DND-41 (cell line): ENCODE measurements around the gene TPM4.
"Not testable (repeated sequence)": the region's sequence is repeated elsewhere in the genome, so short reads cannot be mapped to it uniquely, and the experiment has no call there.

Experiments used
- ATAC-seq: fragments of 200-7000 bp; cut with Tn5 transposase; 3 replicates; pipeline ENCODE4 v1.9.1; 2021; ENCODE audit warnings: low read depth; ENCODE audit not compliant: insufficient read depth
- DNase-seq: peaks from one replicate; pipeline ENCODE4 v3.0.0-alpha.2; 2020
- H2AFZ ChIP-seq: 2 replicates; pipeline ENCODE4 v1.6.0; 2012; ENCODE audit warnings: low read depth, low read length
- H3K27ac ChIP-seq: 2 replicates; pipeline ENCODE4 v1.5.1; 2012; ENCODE audit warnings: low read length, inconsistent platforms
- H3K27me3 ChIP-seq: fragments of 200-600 bp; sonication (generic); 2 replicates; pipeline ENCODE4 v1.6.0; 2012; ENCODE audit warnings: low read length, mild to moderate bottlenecking, inconsistent platforms; ENCODE audit not compliant: insufficient read depth, poor library complexity
- H3K36me3 ChIP-seq: 2 replicates; pipeline ENCODE4 v1.5.1; 2012; ENCODE audit warnings: low read length, inconsistent platforms; ENCODE audit not compliant: insufficient read depth
- H3K4me1 ChIP-seq: 2 replicates; pipeline ENCODE4 v1.5.1; 2012; ENCODE audit warnings: mild to moderate bottlenecking, low read length; ENCODE audit not compliant: insufficient read depth
- H3K4me2 ChIP-seq: 2 replicates; pipeline ENCODE4 v1.6.0; 2012; ENCODE audit warnings: mild to moderate bottlenecking, moderate library complexity, low read length, inconsistent platforms; ENCODE audit not compliant: insufficient read depth
- H3K4me3 ChIP-seq, 2 experiments: fragments of 200-600 bp in 1 of 2; shearing (Covaris generic) in 1 of 2; 2 replicates each; pipeline ENCODE4 v1.5.1; 2012 to 2016; ENCODE audit warnings: inconsistent platforms in 2 of 2, low read length in 2 of 2, mild to moderate bottlenecking in 2 of 2, low read depth in 1 of 2, moderate library complexity in 1 of 2
- H3K79me2 ChIP-seq: 2 replicates; pipeline ENCODE4 v1.6.0; 2012; ENCODE audit warnings: low read length, inconsistent platforms; ENCODE audit not compliant: insufficient read depth
- H3K9ac ChIP-seq: 2 replicates; pipeline ENCODE4 v1.6.0; 2012; ENCODE audit warnings: low read depth, mild to moderate bottlenecking, inconsistent platforms, low read length, moderate library complexity
- H3K9me3 ChIP-seq: 2 replicates; pipeline ENCODE4 v1.5.1; 2012; ENCODE audit warnings: low read length, moderate library complexity, mild to moderate bottlenecking, inconsistent platforms; ENCODE audit not compliant: insufficient read depth, severe bottlenecking
- H4K20me1 ChIP-seq: 2 replicates; pipeline ENCODE4 v1.6.0; 2012; ENCODE audit warnings: low read length; ENCODE audit not compliant: insufficient read depth
- CTCF ChIP-seq: IDR thresholded peaks from 2 replicates; pipeline ENCODE4 v1.5.1; 2012; ENCODE audit warnings: borderline replicate concordance, low read length, moderate library complexity, mild to moderate bottlenecking; ENCODE audit not compliant: poor library complexity, severe bottlenecking; ENCODE audit errors: extremely low read depth
- EZH2 ChIP-seq: IDR thresholded peaks from 3 replicates; pipeline ENCODE4 v1.6.1; 2012; ENCODE audit warnings: borderline replicate concordance, low read depth, mild to moderate bottlenecking, moderate library complexity, low read length, inconsistent platforms; ENCODE audit not compliant: severe bottlenecking

Gene TPM4

GRCh38 chr19:16118489-16119033 is 42.3 kb downstream of the TPM4 start:
- Histone ChIP-seq H3K4me1 (peaks cover 19% of the 10 kb centered on the region), H3K9me3 (no peaks in the 10 kb centered on the region), H3K27me3 (no peaks in the 10 kb centered on the region), H3K9ac (no peak overlapping the region), H3K79me2 (peaks cover 53% of the 10 kb centered on the region), H3K4me3 (no peak overlapping the region), H3K36me3 (peaks cover 83% of the 10 kb centered on the region), H2AFZ (no peak overlapping the region), H3K27ac (no peak overlapping the region), H4K20me1 (peaks cover 55% of the 10 kb centered on the region), H3K4me2 (no peak overlapping the region)
- no peak for ATAC-seq
- TF ChIP-seq EZH2 (no peak), CTCF (no peak)
- DNase-seq: no peak

GRCh38 chr19:16119075-16119857 is 43.0 kb downstream of the TPM4 start:
- DNase-seq, ATAC-seq, H3K4me3 ChIP-seq, H3K9ac ChIP-seq, H3K27me3 ChIP-seq, H3K9me3 ChIP-seq, H3K4me2 ChIP-seq, H2AFZ ChIP-seq, H3K27ac ChIP-seq: not testable (repeated sequence)
- Histone ChIP-seq H3K4me1 (peaks cover 16% of the 10 kb centered on the region), H4K20me1 (peaks cover 52% of the 10 kb centered on the region), H3K36me3 (peaks cover 87% of the 10 kb centered on the region), H3K79me2 (peaks cover 51% of the 10 kb centered on the region)

- no peak for DNase-seq
- no peak overlapping the region for H3K4me3 ChIP-seq
- peaks cover 49% of the 10 kb centered on the region for H4K20me1 ChIP-seq
- H3K4me1 ChIP-seq: no peaks in the 10 kb centered on the region
- no peak for ATAC-seq
- peaks cover 34% of the 10 kb centered on the region for H3K79me2 ChIP-seq
- no peak overlapping the region for H3K4me2 ChIP-seq
- no peak overlapping the region for H3K27ac ChIP-seq
- TF ChIP-seq CTCF (no peak), EZH2 (no peak)
- no peaks in the 10 kb centered on the region for H3K9me3 ChIP-seq
- no peak overlapping the region for H2AFZ ChIP-seq
- no peak overlapping the region for H3K9ac ChIP-seq
- no peaks in the 10 kb centered on the region for H3K27me3 ChIP-seq
- peaks cover 89% of the 10 kb centered on the region for H3K36me3 ChIP-seq
Observed at GRCh38 chr19:16121141-16121540, 44.8 kb downstream of the TPM4 start.

- Histone ChIP-seq H4K20me1 (peaks cover 43% of the 10 kb centered on the region), H3K4me2 (no peak overlapping the region), H3K36me3 (peaks cover 93% of the 10 kb centered on the region), H3K79me2 (peaks cover 25% of the 10 kb centered on the region), H3K27ac (no peak overlapping the region), H2AFZ (no peak overlapping the region), H3K27me3 (no peaks in the 10 kb centered on the region), H3K9me3 (no peaks in the 10 kb centered on the region), H3K4me1 (no peaks in the 10 kb centered on the region), H3K4me3 (no peak overlapping the region), H3K9ac (no peak overlapping the region)
- TF ChIP-seq EZH2 (no peak), CTCF (no peak)
- ATAC-seq (no peak), DNase-seq (no peak)
Observed at GRCh38 chr19:16121967-16122366, 45.7 kb downstream of the TPM4 start.
